Colon (tissue), 2 donors: ENCODE measurements around the gene USP4.
"Not testable (repeated sequence)": the region's sequence is repeated elsewhere in the genome, so short reads cannot be mapped to it uniquely, and the experiment has no call there.

ENCODE experiments used
- FAIRE-seq: peaks from 2 replicates; lab custom pipeline; 2012; peaks lifted over from hg19 to GRCh38; lab: Jason Lieb, UNC
- donor health status: control.
- donor health status: control.

USP4 gene

GRCh38 chr3:49351521-49352011 lies 11.7 kb upstream of the USP4 start:
- FAIRE-seq: no peak

DNA sequence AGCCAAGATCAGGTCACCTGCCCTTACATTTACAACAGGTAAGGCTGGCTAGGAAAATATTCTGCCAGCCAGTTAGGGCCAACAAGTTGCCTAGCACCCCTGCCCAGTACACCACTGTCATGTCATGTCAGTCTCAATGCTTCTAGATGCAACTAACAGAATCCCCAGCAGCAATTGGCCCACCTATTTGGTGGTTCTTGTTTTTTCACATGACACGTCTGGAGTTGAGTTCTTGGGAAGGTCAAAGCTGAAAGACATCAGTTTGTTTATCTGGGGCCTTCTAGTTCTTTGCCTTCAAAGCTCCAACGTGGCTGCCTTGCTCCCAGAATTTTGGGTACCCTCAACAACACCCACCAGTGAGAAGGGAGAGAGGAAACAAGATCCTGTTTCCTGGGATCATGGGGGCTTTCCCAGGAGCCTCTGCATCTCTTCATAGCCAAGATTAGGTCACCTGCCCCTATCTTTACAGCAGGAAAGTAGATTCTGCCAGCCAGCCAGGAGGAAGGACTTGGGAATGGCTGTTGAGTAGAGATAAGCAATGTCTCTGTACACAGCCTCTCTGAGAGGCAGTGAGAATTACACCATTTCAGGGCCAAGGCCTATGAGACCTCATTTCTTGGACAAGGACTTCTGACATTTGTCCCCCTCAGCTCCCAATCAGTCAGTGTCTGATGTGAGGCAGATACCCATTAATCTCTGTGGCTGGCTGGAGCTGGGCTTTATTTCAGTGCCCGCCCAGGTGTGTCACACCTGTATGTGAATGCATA lies 9.7 kb upstream of the USP4 start:
- no peak for FAIRE-seq

- not testable (repeated sequence) for FAIRE-seq
Measured at GRCh38 chr3:49348361-49348760, 8.5 kb upstream of the USP4 start.

- no peak for FAIRE-seq
Measured at GRCh38 chr3:49346797-49347251, 7.0 kb upstream of the USP4 start.

- FAIRE-seq: no peak
Measured at GRCh38 chr3:49343163-49343562, 3.3 kb upstream of the USP4 start.

- no peak for FAIRE-seq
Measured at GRCh38 chr3:49341996-49342395, 2.1 kb upstream of the USP4 start.

DNA sequence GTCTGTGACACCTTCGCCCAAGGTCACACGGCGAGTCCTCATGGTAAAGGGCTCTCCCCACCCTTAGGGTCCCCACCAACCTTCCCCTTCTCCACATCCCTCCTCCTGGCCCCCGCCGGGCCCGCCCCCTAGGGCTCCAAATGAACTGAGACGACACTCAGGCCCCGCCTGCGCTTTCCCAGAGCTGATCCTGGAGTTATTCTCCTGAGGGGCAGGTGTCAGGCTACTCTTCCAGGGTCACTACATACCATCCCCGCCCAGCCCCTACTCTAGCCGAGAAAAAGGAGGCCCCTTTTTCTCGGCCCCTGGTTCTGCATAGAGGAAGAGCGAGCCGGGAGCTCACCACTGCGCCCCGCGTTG lies 292 bp downstream of the USP4 start:
- FAIRE-seq: no peak

DNA sequence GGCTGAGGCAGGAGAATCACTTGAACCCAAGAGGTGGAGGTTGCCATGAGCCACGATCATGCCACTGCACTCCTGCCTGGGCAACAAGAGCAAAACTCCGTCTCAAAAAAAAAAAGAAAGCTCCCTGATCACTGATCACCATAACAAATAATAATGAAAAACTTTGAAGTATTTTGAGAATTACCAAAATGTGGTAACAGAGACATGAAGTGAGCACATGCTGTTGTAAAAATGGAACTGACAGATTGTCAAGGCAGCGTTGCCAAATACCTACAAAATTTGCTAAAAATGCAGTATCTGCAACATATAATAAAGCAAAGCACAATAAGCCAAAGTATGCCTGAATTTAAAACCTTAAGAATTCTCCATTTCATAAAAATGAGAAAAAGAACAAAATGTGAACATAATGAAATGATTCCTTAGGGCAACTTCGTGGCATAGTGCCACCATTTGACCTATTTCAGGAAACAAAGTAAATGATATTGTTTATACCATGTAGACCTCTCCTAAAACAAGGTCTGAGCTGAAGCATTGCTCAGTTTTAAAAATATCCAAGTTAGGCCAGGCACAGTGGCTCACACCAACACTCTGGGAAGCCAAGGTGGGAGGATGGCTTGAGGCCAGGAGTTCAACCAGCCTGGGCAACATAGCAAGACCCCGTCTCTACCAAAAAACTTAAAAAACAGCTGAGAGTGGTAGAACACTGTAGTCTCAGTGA lies 5.8 kb downstream of the USP4 start:
- FAIRE-seq: no peak

- FAIRE-seq: no peak
Measured at GRCh38 chr3:49333091-49333490, 6.8 kb downstream of the USP4 start.

GRCh38 chr3:49329186-49329585 lies 10.7 kb downstream of the USP4 start:
- no peak for FAIRE-seq

DNA sequence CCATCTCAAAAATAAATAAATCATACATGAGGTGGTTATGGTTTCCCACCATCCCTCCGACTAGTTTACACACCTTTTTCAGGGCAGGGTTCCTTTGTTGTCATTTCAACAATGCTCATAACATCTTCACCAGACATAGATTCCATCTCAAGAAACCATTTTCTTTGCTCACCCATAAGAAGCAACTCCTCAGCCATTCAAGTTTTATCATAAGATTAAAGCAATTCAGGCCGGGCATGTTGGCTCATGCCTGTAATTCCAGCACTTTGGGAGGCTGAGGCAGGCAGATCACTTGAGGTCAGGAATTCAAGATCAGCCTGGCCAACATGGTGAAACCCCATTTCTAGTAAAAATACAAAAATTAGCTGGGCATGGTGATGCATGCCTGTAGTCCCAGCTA lies 11.5 kb downstream of the USP4 start:
- FAIRE-seq: not testable (repeated sequence)

- no peak for FAIRE-seq
Measured at GRCh38 chr3:49327485-49327884, 12.4 kb downstream of the USP4 start.

DNA sequence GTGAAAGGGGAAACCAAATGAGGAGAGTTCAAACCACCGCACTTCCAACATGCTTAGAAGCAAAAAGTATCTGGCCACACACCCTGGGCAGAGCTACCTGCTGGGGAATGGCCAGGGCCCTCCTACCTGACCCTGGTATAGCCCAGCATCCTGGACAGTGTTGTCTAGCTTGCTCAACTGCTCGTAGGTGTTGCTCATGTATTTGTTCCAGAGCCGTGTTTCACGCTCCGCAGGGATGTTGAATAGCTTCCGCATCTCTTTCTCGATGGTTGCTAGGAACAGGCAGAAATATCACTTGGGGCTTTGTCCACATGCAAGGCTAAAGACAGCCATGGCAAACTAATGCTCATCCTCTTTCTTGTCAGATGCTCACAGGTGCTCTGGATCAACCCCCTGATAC lies 15.1 kb downstream of the USP4 start:
- no peak for FAIRE-seq

DNA sequence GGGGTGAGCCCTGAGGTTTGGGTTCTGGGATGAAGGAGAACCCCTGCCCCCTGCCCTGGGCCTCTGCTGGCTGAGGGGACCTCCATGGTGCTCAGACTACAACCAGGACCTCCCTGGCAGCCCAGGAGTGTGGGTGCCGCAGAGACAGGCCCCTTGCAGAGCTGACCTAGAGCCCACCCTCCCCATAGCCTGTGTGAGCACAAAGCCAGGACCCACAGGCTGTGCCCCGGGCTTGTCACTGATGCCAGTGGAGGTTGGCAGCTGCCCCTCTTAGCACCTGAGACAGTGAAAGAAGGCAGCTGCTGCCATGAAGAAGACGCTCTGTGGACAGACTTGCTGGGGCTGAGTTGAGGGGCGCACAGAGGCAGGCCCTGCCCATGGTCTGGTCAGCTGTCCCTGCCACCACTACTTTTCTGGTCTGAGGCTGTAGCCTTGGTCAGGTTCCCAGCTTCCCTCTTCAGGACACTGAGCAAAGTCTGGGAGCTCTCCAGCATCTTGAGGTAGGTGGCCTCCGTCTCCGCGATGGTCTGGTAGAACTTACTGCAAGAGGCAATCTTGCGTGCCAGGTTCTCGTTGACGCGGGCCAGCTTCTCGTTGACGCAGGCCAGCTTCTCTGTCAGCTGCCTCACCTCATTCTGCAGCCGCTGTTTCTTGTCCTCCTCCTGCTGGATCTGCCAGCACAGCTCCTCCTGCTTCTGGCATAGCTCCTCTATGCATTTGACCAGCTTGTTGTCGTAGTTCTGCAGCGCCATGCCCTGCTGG lies 23.0 kb downstream of the USP4 start:
- FAIRE-seq: no peak

DNA sequence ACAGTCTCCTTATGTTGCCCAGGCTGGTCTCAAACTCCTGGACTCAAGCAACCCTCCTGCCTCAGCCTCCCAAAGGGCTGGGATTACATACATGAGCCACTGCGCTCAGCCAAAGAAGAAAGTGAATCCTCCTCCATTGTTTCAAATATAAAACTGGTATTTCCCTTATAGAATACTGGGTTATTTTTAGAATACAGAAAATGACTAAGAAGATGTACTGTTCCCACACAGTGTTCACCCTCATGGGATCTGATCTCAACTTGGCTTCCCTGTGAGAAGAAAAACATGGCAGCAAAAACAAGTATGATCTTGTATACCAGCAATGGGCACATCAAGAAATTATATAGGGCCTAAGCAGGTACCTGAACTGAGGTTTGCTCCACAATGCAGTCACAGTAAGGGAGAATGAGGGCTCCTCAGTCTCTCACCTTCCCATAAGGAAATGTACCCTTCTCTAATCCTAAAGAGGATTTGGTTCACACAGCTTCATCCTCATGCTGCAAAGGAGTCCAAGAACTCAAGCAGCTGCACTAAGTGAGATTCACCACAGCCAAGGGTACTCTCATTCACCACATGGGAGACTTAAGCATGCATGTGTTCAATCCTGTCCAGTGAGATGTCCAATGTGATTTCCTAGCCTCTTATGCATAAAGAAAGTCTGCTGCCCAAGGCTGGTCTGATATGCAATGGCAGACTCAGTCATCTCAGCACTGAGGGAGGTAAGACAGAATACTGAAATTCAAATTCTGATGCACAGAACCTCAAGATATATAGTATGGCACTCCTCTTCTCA lies 25.8 kb downstream of the USP4 start:
- FAIRE-seq: no peak

DNA sequence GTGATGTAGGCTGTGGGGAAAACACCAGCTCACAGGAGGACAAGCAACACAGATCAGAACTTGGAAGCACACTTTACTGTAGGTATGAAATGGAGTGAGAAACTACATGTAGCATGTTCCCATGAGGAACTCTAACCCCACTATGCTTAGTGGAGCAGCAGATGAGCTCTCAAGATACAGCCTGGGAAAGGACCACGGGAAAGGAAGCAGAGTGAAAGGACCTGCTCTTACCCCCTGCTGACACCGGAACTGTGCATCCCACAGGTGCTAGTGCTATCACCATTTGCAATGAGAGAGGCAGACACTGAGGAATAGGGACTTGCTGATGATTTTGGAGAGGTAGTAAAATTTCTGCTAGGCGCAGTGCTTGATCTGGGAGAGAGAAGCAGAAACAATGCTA lies 28.6 kb downstream of the USP4 start:
- no peak for FAIRE-seq

GRCh38 chr3:49310677-49311076 lies 29.2 kb downstream of the USP4 start:
- no peak for FAIRE-seq

- no peak for FAIRE-seq
Measured at GRCh38 chr3:49305608-49306007, 34.2 kb downstream of the USP4 start.

DNA sequence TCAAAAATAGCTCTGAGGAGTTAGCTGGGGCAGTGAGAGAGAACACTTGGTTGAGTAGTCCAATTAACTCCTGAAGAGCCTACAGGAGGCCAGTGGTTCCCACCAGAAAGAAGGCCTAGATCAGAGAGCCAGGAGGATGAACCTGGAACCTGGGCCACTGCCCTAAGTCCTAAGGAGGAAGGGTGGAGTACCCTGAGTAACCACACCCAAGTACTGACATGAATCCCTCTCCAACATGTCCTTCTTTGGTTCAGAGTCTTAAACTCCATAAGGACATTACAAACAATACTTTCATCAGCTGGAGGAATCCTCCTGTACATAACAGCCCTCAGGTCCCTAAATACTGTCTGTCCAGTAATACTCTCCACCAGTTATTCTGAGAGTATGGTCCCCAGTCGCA lies 37.2 kb downstream of the USP4 start:
- FAIRE-seq: no peak

DNA sequence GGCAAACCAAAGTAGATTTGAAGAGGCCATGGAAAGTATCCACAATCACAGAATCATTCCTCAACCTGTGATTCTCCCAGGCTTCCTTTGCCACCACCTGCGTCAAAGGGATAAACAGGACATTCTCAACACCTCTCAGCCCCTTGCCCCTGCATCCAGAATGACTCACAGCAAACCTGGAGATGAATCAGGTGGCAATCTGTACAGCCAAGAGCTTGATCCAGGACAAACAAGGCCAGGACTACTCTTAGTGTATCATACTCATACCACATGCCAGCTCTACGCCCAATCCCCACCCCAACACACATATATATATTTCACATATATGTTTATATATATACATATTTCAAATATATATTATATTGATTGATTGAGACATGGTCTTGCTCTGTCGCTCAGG lies 39.3 kb downstream of the USP4 start:
- FAIRE-seq: no peak

GRCh38 chr3:49298511-49298910 lies 41.3 kb downstream of the USP4 start:
- no peak for FAIRE-seq

DNA sequence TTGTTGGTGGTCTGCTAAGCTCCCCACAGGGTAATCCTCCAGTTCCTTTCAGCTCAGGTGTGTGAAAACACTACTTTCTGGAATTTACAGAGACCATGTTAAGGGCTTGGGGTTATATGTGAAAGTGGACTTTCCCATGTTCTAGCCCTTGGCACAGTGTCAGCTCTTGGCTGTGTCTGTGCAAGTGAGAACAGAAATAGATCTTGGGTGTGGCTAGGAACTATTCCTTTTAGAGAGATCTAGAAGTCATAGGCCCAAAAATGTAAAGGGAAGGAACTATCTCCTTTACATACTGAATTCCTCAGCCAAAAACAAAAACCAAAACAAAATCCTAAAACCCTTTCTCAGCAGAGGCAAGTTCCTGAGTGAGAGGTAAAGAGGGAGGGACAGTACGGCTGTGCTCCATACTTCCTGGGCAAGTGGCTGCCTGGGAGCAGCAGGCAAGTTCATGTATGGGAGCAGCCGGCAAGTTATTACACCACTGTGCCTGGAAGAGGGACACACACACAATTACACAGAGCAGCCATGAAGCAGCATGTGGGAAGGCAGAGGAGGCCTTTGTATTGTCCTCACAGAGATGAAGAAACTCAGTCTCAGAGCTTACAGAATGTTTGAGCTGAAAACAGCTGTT lies 43.0 kb downstream of the USP4 start:
- no peak for FAIRE-seq
